ENCODE results near the gene WDR7. TPM values are rescaled to one million over a fixed set of nuclear protein-coding genes. Genes with fewer than 3 reads are reported as not detected.

Gene WDR7
- total and polyA plus RNA-seq, 10 of the 15 experiments (the other 5 are each of a cell fraction or from before 2014, with no cell fraction given): 2.8 to 16.5 (median 11.7) TPM

DNA sequence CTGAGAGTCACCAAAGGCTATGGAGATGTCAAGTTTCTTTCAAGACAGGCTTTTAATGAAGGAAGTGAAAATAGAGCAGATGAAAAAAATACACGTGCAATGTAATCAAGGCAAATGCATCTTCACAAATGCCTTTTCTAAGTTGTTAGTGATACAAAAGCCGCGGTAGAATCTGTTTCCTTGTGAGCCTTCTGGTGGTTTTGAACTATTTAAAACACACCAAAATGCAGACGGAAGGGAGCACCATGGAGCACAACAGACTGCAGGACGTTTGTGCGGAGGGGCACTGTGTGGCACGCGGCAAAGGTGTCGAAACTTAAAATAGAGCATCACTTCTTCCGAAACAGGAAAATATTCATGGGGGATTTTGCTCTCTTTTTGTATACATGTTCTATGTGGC is 430.7 kb downstream of the WDR7 start:
- POLR2A ChIA-PET: interaction anchor here (0.9 kb wide), 1 partner anchor 179 kb away, joined by 3 read pairs; no protein-coding TSS in a partner anchor
- H3K27me3 ChIP-seq (replicated peaks in 1 of 2; ENCODE audit: control insufficient read depth in 2 of 2, insufficient read depth in 2 of 2, low read length in 1 of 2): no peaks in the 10 kb centered on the region
- peaks cover 8% of the 10 kb centered on the region; the same call in 1 of the 3 replicates for H3K9me3 ChIP-seq (replicated peaks; ENCODE audit: control insufficient read depth, insufficient read depth, low read length)
- CTCF ChIA-PET: no interaction called here
- TF ChIP-seq BMI1 (IDR thresholded peaks at IDR 0.05; ENCODE audit: borderline replicate concordance) (no peak), MXI1 (IDR thresholded peaks at IDR 0.05; ENCODE audit: low read depth, low read length) (no peak), E2F8 (IDR thresholded peaks at IDR 0.05; ENCODE audit: low read depth, partially characterized antibody) (no peak), ASH2L (IDR thresholded peaks at IDR 0.05; ENCODE audit: borderline replicate concordance, low read depth) (no peak), MTA3 (IDR thresholded peaks at IDR 0.05; ENCODE audit: borderline replicate concordance, low read length) (no peak), HDGF (IDR thresholded peaks at IDR 0.05) (no peak), RCOR1 (conservative IDR thresholded peaks at IDR 0.05; ENCODE audit: low read depth, low read length) (no peak), CEBPB (IDR thresholded peaks at IDR 0.05; ENCODE audit: borderline replicate concordance in 1 of 2, low read depth in 2 of 2, low read length in 2 of 2) (no peak)
- TF ChIP-seq, protein P1, sequence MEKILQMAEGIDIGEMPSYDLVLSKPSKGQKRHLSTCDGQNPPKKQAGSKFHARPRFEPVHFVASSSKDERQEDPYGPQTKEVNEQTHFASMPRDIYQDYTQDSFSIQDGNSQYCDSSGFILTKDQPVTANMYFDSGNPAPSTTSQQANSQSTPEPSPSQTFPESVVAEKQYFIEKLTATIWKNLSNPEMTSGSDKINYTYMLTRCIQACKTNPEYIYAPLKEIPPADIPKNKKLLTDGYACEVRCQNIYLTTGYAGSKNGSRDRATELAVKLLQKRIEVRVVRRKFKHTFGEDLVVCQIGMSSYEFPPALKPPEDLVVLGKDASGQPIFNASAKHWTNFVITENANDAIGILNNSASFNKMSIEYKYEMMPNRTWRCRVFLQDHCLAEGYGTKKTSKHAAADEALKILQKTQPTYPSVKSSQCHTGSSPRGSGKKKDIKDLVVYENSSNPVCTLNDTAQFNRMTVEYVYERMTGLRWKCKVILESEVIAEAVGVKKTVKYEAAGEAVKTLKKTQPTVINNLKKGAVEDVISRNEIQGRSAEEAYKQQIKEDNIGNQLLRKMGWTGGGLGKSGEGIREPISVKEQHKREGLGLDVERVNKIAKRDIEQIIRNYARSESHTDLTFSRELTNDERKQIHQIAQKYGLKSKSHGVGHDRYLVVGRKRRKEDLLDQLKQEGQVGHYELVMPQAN (conservative IDR thresholded peaks at IDR 0.05): no peak
- H4K20me1 ChIP-seq (ENCODE audit: control insufficient read depth, insufficient read depth): no peaks in the 10 kb centered on the region
- SMC1A ChIA-PET (ENCODE audit: uncharacterized antibody, unreplicated experiment): interaction anchor here (1.1 to 1.6 kb wide), 2 partner anchors 59 to 213 kb away, joined by 3 read pairs; no protein-coding TSS in a partner anchor
- no peak overlapping the region for H3K27ac ChIP-seq (ENCODE audit: control insufficient read depth, insufficient read depth)
- no peaks in the 10 kb centered on the region for H3K79me2 ChIP-seq (ENCODE audit: control insufficient read depth, insufficient read depth, low read length)
- H2AFZ ChIP-seq (ENCODE audit: control insufficient read depth, low read depth, low read length): no peak overlapping the region
- no peak for DNase-seq (ENCODE audit: low read depth, low spot score)
- no peak for FAIRE-seq
- no peaks in the 10 kb centered on the region for H3K36me3 ChIP-seq (ENCODE audit: control insufficient read depth in 2 of 2, insufficient read depth in 2 of 2, low read length in 1 of 2)
- no peak overlapping the region for H3K4me3 ChIP-seq
- intact Hi-C loops (cut with micrococcal nuclease; ENCODE audit: unreplicated experiment): no loop called here
- H3K4me2 ChIP-seq (ENCODE audit: control insufficient read depth, insufficient read depth): no peak overlapping the region
- RAD21 ChIA-PET (ENCODE audit: unreplicated experiment): no interaction called here
- in situ Hi-C loops (cut with MboI): no loop called here
- no TSS peak for BruUV-seq (replicated peaks)
- no peak for ATAC-seq
- peaks cover 45% of the 10 kb centered on the region for H3K4me1 ChIP-seq (ENCODE audit: control insufficient read depth, insufficient read depth, low read length)
- no peak overlapping the region for H3K9ac ChIP-seq (ENCODE audit: control insufficient read depth, insufficient read depth, low read length)
- WGBS (ENCODE audit: insufficient coverage, insufficient replicate concordance, low lambda C conversion rate, missing lambda C conversion rate): 78% methylated on average over 10 of the region's 10 CpGs
